ENCODE data around the gene GLIPR1.

- no peak for TF ChIP-seq EZH2 (IDR thresholded peaks at IDR 0.05; ENCODE audit: borderline replicate concordance, low read length)
- no peak for TF ChIP-seq CTCF (IDR thresholded peaks at IDR 0.05; ENCODE audit: low read length)
These were observed 40.6 kb upstream of the GLIPR1 start for GRCh38 chr12:75439930-75440329.
